HCT116 (cell line): ENCODE data around the gene ATP4A. TPM values are rescaled to one million over a fixed set of nuclear protein-coding genes. Genes with fewer than 3 reads are reported as not detected.

Source experiments
- ATAC-seq: fragments of 200-7000 bp; cut with Tn5 transposase; 2 replicates; pipeline ENCODE4 v1.9.1; 2020; ENCODE audit warnings: mild to moderate bottlenecking, moderate library complexity
- BruUV-seq: library from RNA; stranded (reverse); fragments of 400-500 nt; replicated peaks from 2 replicates; lab custom pipeline; 2021; lab: Mats Ljungman, UMichigan
- CTCF ChIA-PET: fragments of 300-600 bp; sonication (Branson Sonifier 250); formaldehyde crosslinking; loops from one replicate; lab custom pipeline; 2021; ENCODE audit warnings: antibody characterized with exemption; lab: Charles Lee
- POLR2A ChIA-PET: fragments of 300-600, 350-600 bp; sonication (Branson Sonifier 250); formaldehyde crosslinking; loops from one replicate; lab custom pipeline; 2021; ENCODE audit warnings: antibody characterized with exemption; lab: Charles Lee
- RAD21 ChIA-PET, 2 experiments: fragments of 300-600 bp; sonication (Branson Sonifier 250); formaldehyde crosslinking; loops; one replicate each; lab custom pipeline; 2023; ENCODE audit warnings: low total read pairs in 2 of 2; ENCODE audit not compliant: uncharacterized antibody in 2 of 2, unreplicated experiment in 2 of 2, low non-redundant PET in 1 of 2; lab: Charles Lee
- DNase-seq: peaks from one replicate; pipeline ENCODE4 v3.0.0-alpha.2; 2010; ENCODE audit warnings: low read depth, low spot score
- H2AFZ ChIP-seq: fragments of 200-600 bp; shearing (Covaris generic), sonication (generic); 2 replicates; pipeline ENCODE4 v1.6.1; 2017; ENCODE audit warnings: low read depth, mixed run types, mixed read lengths, antibody characterized with exemption, low read length; ENCODE audit not compliant: poor library complexity, severe bottlenecking
- H3K27ac ChIP-seq: 2 replicates; pipeline ENCODE4 v1.5.1; 2012; ENCODE audit warnings: low read depth, low read length
- H3K27me3 ChIP-seq: fragments of 200-600 bp; sonication (generic); 2 replicates; pipeline ENCODE4 v1.6.1; 2016; ENCODE audit warnings: mixed run types, low read length, mixed read lengths; ENCODE audit not compliant: insufficient read depth
- H3K36me3 ChIP-seq, 2 experiments: fragments of 200-500 bp in 1 of 2; fragments of 200-600 bp in 1 of 2; sonication (Bioruptor generic) in 1 of 2; sonication (generic) in 1 of 2; 2 replicates each; pipeline versions ENCODE4 v1.5.1 to v1.6.1; 2014 to 2016; ENCODE audit warnings: low read length in 2 of 2, inconsistent platforms in 1 of 2, mixed read lengths in 1 of 2, mixed run types in 1 of 2; ENCODE audit not compliant: insufficient read depth in 2 of 2, control insufficient read depth in 1 of 2
- H3K4me1 ChIP-seq, 2 experiments: fragments of 200-600 bp in 1 of 2; sonication (generic) in 1 of 2; 2 replicates each; pipeline versions ENCODE4 v1.5.1 to v1.6.1; 2012 to 2017; ENCODE audit warnings: low read length in 2 of 2, inconsistent platforms in 1 of 2, mild to moderate bottlenecking in 1 of 2, mixed read lengths in 1 of 2, mixed run types in 1 of 2, moderate library complexity in 1 of 2; ENCODE audit not compliant: insufficient read depth in 2 of 2, control insufficient read depth in 1 of 2
- H3K4me2 ChIP-seq: fragments of 200-600 bp; sonication (generic); 2 replicates; pipeline ENCODE4 v1.6.1; 2017; ENCODE audit warnings: mixed run types, low read length, mixed read lengths
- H3K4me3 ChIP-seq, 2 experiments: fragments of 200-600 bp in 1 of 2; sonication (generic) in 1 of 2; replicated peaks in 1 of 2; 2 replicates each; pipeline ENCODE4 v1.5.1; 2011 to 2016; ENCODE audit warnings: low read length in 2 of 2, control low read depth in 1 of 2, low read depth in 1 of 2, mild to moderate bottlenecking in 1 of 2, mixed read lengths in 1 of 2, mixed run types in 1 of 2
- H3K79me2 ChIP-seq: fragments of 200-600 bp; sonication (generic); 2 replicates; pipeline ENCODE4 v1.6.1; 2017; ENCODE audit warnings: mild to moderate bottlenecking, mixed run types, low read length, moderate library complexity, mixed read lengths; ENCODE audit not compliant: insufficient read depth
- H3K9ac ChIP-seq: fragments of 200-600 bp; sonication (generic); 2 replicates; pipeline ENCODE4 v1.6.1; 2016; ENCODE audit warnings: low read length, mixed read lengths
- H3K9me2 ChIP-seq: fragments of 200-600 bp; sonication (generic), shearing (Covaris generic); 2 replicates; pipeline ENCODE4 v1.6.1; 2017; ENCODE audit warnings: mixed run types, mild to moderate bottlenecking, moderate library complexity; ENCODE audit not compliant: insufficient read depth
- H3K9me3 ChIP-seq, 2 experiments: fragments of 200-500 bp in 1 of 2; fragments of 200-600 bp in 1 of 2; sonication (Bioruptor generic) in 1 of 2; sonication (generic) in 1 of 2; 2 replicates each; pipeline ENCODE4 v1.6.1; 2014 to 2017; ENCODE audit warnings: low read length in 2 of 2, mixed read lengths in 2 of 2, inconsistent platforms in 1 of 2, low read depth in 1 of 2, mild to moderate bottlenecking in 1 of 2, mixed run types in 1 of 2, moderate library complexity in 1 of 2; ENCODE audit not compliant: control insufficient read depth in 1 of 2, insufficient read depth in 1 of 2
- H4K20me1 ChIP-seq: fragments of 200-600 bp; sonication (generic), shearing (Covaris generic); 2 replicates; pipeline ENCODE4 v1.6.1; 2017; ENCODE audit warnings: mixed run types, mild to moderate bottlenecking, moderate library complexity; ENCODE audit not compliant: insufficient read depth
- ATF3 ChIP-seq: IDR thresholded peaks from 2 replicates; pipeline ENCODE4 v1.6.1; 2012
- CTCF ChIP-seq, 3 experiments: fragments of 200-600 bp in 1 of 3; sonication (generic) in 1 of 3; IDR thresholded peaks in 2 of 3; conservative IDR thresholded peaks in 1 of 3; 2 replicates each; pipeline ENCODE4 v1.5.1; 2012 to 2017; ENCODE audit warnings: low read depth in 2 of 3, low read length in 2 of 3, antibody characterized with exemption in 1 of 3, borderline replicate concordance in 1 of 3, control low read depth in 1 of 3, mild to moderate bottlenecking in 1 of 3, mixed read lengths in 1 of 3, mixed run types in 1 of 3, moderate library complexity in 1 of 3; ENCODE audit not compliant: insufficient read depth in 1 of 3
- ELF1 ChIP-seq: IDR thresholded peaks from 2 replicates; pipeline ENCODE4 v1.6.1; 2012; ENCODE audit warnings: low read depth, borderline replicate concordance
- EZH2phosphoT487 ChIP-seq: fragments of 200-600 bp; IDR thresholded peaks from 2 replicates; pipeline ENCODE4 v1.6.1; 2018; ENCODE audit warnings: antibody characterized with exemption, borderline replicate concordance
- JUND ChIP-seq: IDR thresholded peaks from 2 replicates; pipeline ENCODE4 v1.6.1; 2012
- MAX ChIP-seq: IDR thresholded peaks from 2 replicates; pipeline ENCODE4 v1.6.1; 2012
- POLR2A ChIP-seq: IDR thresholded peaks from 2 replicates; pipeline ENCODE4 v1.7.0; 2011; ENCODE audit warnings: borderline replicate concordance; ENCODE audit not compliant: insufficient read depth, insufficient read length; ENCODE audit errors: extremely low read depth
- RAD21 ChIP-seq: IDR thresholded peaks from 2 replicates; pipeline ENCODE4 v1.6.1; 2012; ENCODE audit warnings: low read depth, mild to moderate bottlenecking
- SIN3A ChIP-seq: IDR thresholded peaks from 2 replicates; pipeline ENCODE4 v1.6.1; 2012; ENCODE audit warnings: low read depth
- SP1 ChIP-seq: IDR thresholded peaks from 2 replicates; pipeline ENCODE4 v1.6.1; 2012; ENCODE audit warnings: low read depth
- SRF ChIP-seq: IDR thresholded peaks from 2 replicates; pipeline ENCODE4 v1.6.1; 2012; ENCODE audit warnings: low read depth
- YY1 ChIP-seq: IDR thresholded peaks from 2 replicates; pipeline ENCODE4 v1.6.1; 2011; ENCODE audit warnings: low read length, low read depth, moderate library complexity, mild to moderate bottlenecking; ENCODE audit not compliant: insufficient replicate concordance; ENCODE audit errors: extremely low read depth
- ZBTB33 ChIP-seq: IDR thresholded peaks from 2 replicates; pipeline ENCODE4 v1.6.1; 2011; ENCODE audit warnings: mild to moderate bottlenecking, low read length, moderate library complexity; ENCODE audit not compliant: insufficient replicate concordance; ENCODE audit errors: extremely low read depth
- ZNF274 ChIP-seq: fragments of 200-500 bp; sonication (Bioruptor generic); IDR thresholded peaks from 2 replicates; pipeline ENCODE4 v1.6.1; 2014; ENCODE audit warnings: mild to moderate bottlenecking, low read depth, low read length, inconsistent platforms
- intact Hi-C: fragments of 100-400 bp; cut with micrococcal nuclease; formaldehyde crosslinking; loops from 2 replicates; pipeline ENCODE4 v1.10.0; 2022
- total RNA-seq: library from RNA; stranded (reverse); gene quantifications from one replicate; pipeline ENCODE4 v1.2.1, GENCODE V29; 2021; ENCODE audit not compliant: unreplicated experiment

Gene ATP4A
- total RNA-seq, 1 experiment from 2014 or later = 0.27 TPM

GRCh38 chr19:35608251-35608650 lies 44.8 kb upstream of the ATP4A start:
- no peak for TF ChIP-seq ELF1
- no peak for TF ChIP-seq CTCF (IDR thresholded peaks at IDR 0.05 in 2 of 3, conservative IDR thresholded peaks at IDR 0.05 in 1 of 3; ENCODE audit: borderline replicate concordance in 1 of 3, insufficient read depth in 1 of 3, low read depth in 2 of 3, low read length in 2 of 3)
- TF ChIP-seq SP1 = no peak
- Histone ChIP-seq H3K4me1 (peaks cover 8 to 20% of the 10 kb centered on the region in 2 experiments), H3K27ac (no peak overlapping the region), H2AFZ (no peak overlapping the region), H3K27me3 (no peaks in the 10 kb centered on the region), H3K4me2 (no peak overlapping the region), H3K4me3 (no peak overlapping the region), H3K9me2 (no peaks in the 10 kb centered on the region), H3K9me3 (peaks cover 0 to 3% of the 10 kb centered on the region in 2 experiments; a peak in 1 of 4 replicates), H3K79me2 (peaks cover 5% of the 10 kb centered on the region; the same call in 1 of the 2 replicates), H3K36me3 (no peaks in the 10 kb centered on the region), H3K9ac (no peak overlapping the region), H4K20me1 (no peaks in the 10 kb centered on the region)
- ATAC-seq (no peak), DNase-seq (no peak)
- CTCF ChIA-PET = no interaction called here
- intact Hi-C loops = no loop called here
- no TSS peak for BruUV-seq
- POLR2A ChIA-PET = interaction anchor here (0.6 kb wide), 1 partner anchor 98 kb away, joined by 3 read pairs; no protein-coding TSS in a partner anchor
- RAD21 ChIA-PET = no interaction called here

GRCh38 chr19:35607661-35608060 lies 44.2 kb upstream of the ATP4A start:
- Histone ChIP-seq H3K9me2 (no peaks in the 10 kb centered on the region), H4K20me1 (no peaks in the 10 kb centered on the region), H3K27ac (no peak overlapping the region), H3K4me3 (no peak overlapping the region), H3K4me2 (no peak overlapping the region), H3K79me2 (no peaks in the 10 kb centered on the region; the same call in 1 of the 2 replicates), H3K36me3 (no peaks in the 10 kb centered on the region), H3K9me3 (peaks cover 0 to 3% of the 10 kb centered on the region in 2 experiments; a peak in 1 of 4 replicates), H2AFZ (no peak overlapping the region), H3K4me1 (peaks cover 8 to 14% of the 10 kb centered on the region in 2 experiments; a peak in 3 of 4 replicates), H3K27me3 (no peaks in the 10 kb centered on the region), H3K9ac (no peak overlapping the region)
- ChIA-PET CTCF (no interaction called here), RAD21 (no interaction called here), POLR2A (interaction anchor here (0.6 kb wide), 1 partner anchor 97 kb away, joined by 3 read pairs; no protein-coding TSS in a partner anchor)
- no TSS peak for BruUV-seq
- DNase-seq (no peak), ATAC-seq (no peak)
- intact Hi-C loops = no loop called here
- TF ChIP-seq EZH2phosphoT487 (no peak), SIN3A (no peak), RAD21 (no peak), ATF3 (no peak), ELF1 (no peak), ZNF274 (no peak), POLR2A (no peak), SP1 (no peak), MAX (no peak), JUND (no peak), YY1 (no peak), ZBTB33 (no peak), SRF (no peak)
